ENCODE results near the gene KLC3.

Gene KLC3

DNA sequence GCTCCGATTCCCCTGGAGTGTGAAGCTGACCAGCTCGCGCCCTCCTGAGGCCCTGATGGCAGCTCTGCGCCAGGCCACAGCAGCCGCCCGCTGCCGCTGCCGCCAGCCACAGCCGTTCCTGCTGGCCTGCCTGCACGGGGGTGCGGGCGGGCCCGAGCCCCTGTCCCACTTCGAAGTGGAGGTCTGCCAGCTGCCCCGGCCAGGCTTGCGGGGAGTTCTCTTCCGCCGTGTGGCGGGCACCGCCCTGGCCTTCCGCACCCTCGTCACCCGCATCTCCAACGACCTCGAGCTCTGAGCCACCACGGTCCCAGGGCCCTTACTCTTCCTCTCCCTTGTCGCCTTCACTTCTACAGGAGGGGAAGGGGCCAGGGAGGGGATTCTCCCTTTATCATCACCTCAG is 38.1 kb upstream of the KLC3 start:
- TF ChIP-seq POLR2AphosphoS5 (IDR thresholded peaks at IDR 0.05; ENCODE audit: low read depth, low read length) (no peak), FOXP2 (optimal IDR thresholded peaks at IDR 0.05; ENCODE audit: borderline replicate concordance, extremely low read depth, extremely low read length, insufficient read depth) (no peak), REST (IDR thresholded peaks at IDR 0.05; ENCODE audit: insufficient read depth in 1 of 2, low read depth in 2 of 2, low read length in 2 of 2) (no peak), SIN3A (IDR thresholded peaks at IDR 0.05; ENCODE audit: borderline replicate concordance, insufficient read depth, low read length) (no peak), TAF1 (IDR thresholded peaks at IDR 0.05; ENCODE audit: borderline replicate concordance, insufficient read depth, low read length) (no peak)

- no peak for TF ChIP-seq POLR2AphosphoS5 (IDR thresholded peaks at IDR 0.05; ENCODE audit: low read depth, low read length)
- TF ChIP-seq FOXP2 (optimal IDR thresholded peaks at IDR 0.05; ENCODE audit: borderline replicate concordance, extremely low read depth, extremely low read length, insufficient read depth): no peak
- no peak for TF ChIP-seq REST (IDR thresholded peaks at IDR 0.05; ENCODE audit: insufficient read depth in 1 of 2, low read depth in 2 of 2, low read length in 2 of 2)
- TF ChIP-seq SIN3A (IDR thresholded peaks at IDR 0.05; ENCODE audit: borderline replicate concordance, insufficient read depth, low read length): no peak
- no peak for TF ChIP-seq TAF1 (IDR thresholded peaks at IDR 0.05; ENCODE audit: borderline replicate concordance, insufficient read depth, low read length)
Measured at GRCh38 chr19:45303269-45304060, 37.1 kb upstream of the KLC3 start.

DNA sequence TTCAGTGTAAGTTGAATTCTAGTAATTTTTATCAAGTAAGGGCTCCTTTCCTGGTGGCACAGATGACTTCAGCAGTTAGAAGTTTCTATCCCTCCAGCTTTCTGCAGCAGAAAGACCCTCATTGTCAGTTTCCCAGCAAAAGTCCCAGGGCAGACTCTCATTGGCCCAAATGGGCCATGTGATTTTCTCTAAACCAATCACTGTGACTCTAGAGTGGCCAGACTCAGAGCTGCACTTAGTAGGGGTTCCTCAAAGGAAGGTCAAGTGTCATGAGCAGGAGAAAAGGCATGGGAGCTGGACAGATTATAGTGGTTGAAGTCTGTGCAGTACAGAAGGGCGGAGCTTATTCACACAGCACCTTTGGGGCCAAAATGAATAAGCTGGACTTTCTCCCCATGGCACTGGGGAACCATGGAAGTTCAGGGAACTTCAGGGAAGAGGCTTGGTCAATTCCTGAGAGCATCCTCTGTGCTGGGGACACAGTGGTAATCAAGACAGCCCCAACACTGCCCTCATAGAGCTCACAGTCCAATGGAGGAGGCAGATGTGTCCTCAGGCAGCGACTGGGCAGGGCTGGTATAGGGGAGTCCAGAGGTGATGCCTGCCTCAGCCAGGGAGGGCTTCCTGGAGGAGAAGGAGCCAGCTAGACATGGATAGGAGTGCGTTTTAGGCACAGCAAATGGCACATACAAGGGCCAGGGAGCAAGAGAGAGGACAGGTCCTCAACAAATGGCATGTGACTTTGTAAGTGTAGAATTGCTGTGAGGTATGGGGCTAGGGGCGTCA is 36.2 kb upstream of the KLC3 start:
- no peak for TF ChIP-seq FOXP2 (optimal IDR thresholded peaks at IDR 0.05; ENCODE audit: borderline replicate concordance, extremely low read depth, extremely low read length, insufficient read depth)
- no peak for TF ChIP-seq TAF1 (IDR thresholded peaks at IDR 0.05; ENCODE audit: borderline replicate concordance, insufficient read depth, low read length)
- TF ChIP-seq POLR2AphosphoS5 (IDR thresholded peaks at IDR 0.05; ENCODE audit: low read depth, low read length): no peak
- TF ChIP-seq REST (IDR thresholded peaks at IDR 0.05; ENCODE audit: insufficient read depth in 1 of 2, low read depth in 2 of 2, low read length in 2 of 2): no peak
- TF ChIP-seq SIN3A (IDR thresholded peaks at IDR 0.05; ENCODE audit: borderline replicate concordance, insufficient read depth, low read length): no peak

DNA sequence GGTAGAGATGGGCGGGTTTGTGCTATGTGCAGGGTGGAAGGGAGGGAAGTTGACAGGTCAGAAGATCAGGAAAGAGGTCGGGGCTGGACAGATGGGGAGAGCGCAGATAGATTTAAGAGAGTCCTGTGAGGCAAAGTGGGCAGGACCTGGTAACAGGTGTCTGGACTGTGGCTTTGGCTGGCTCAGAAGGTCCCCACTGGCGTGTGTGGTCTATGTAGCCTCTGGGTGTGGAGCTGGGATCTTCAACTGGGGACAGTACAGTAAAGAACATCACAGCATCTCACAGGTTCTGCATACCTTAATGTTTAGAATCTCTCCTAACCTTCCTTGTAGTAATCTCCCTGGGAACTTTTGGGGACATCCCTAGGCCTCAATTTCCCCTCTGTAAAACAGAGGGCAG is 35.5 kb upstream of the KLC3 start:
- TF ChIP-seq TAF1 (IDR thresholded peaks at IDR 0.05; ENCODE audit: borderline replicate concordance, insufficient read depth, low read length) (no peak), POLR2AphosphoS5 (IDR thresholded peaks at IDR 0.05; ENCODE audit: low read depth, low read length) (no peak), REST (IDR thresholded peaks at IDR 0.05; ENCODE audit: insufficient read depth in 1 of 2, low read depth in 2 of 2, low read length in 2 of 2) (no peak), SIN3A (IDR thresholded peaks at IDR 0.05; ENCODE audit: borderline replicate concordance, insufficient read depth, low read length) (no peak), FOXP2 (optimal IDR thresholded peaks at IDR 0.05; ENCODE audit: borderline replicate concordance, extremely low read depth, extremely low read length, insufficient read depth) (no peak)

Data from PFSK-1 (cell line).